Colonic mucosa (tissue), 4 donors: ENCODE measurements around the gene PCDHGA4. TPM values are rescaled to one million over a fixed set of nuclear protein-coding genes. Genes with fewer than 3 reads are reported as not detected.
A peak's percentile ranks its signal among the peaks of the same experiment; 100 is the strongest.
"Not testable (repeated sequence)": the region's sequence is repeated elsewhere in the genome, so short reads cannot be mapped to it uniquely, and the experiment has no call there.

Experiments used
- DNase-seq: peaks from one replicate; pipeline ENCODE4 v3.0.0-alpha.2; 2020
- H3K27ac ChIP-seq: fragments of 200-600 bp; one replicate; pipeline ENCODE4 v1.8.0; 2021
- H3K27me3 ChIP-seq: fragments of 200-600 bp; one replicate; pipeline ENCODE4 v1.8.0; 2021
- H3K36me3 ChIP-seq: fragments of 200-600 bp; one replicate; pipeline ENCODE4 v1.8.0; 2021
- H3K4me1 ChIP-seq: fragments of 200-600 bp; one replicate; pipeline ENCODE4 v1.8.0; 2021; ENCODE audit warnings: mild to moderate bottlenecking
- H3K4me3 ChIP-seq: fragments of 200-600 bp; one replicate; pipeline ENCODE4 v1.8.0; 2021
- H3K9ac ChIP-seq, 2 donors: one replicate each; pipeline ENCODE4 v1.7.0; 2013; ENCODE audit warnings: control low read depth in 2 of 2, low read depth in 2 of 2, low read length in 2 of 2
- H3K9me3 ChIP-seq: fragments of 200-600 bp; one replicate; pipeline ENCODE4 v1.8.0; 2021
- intact Hi-C: fragments of 100-400 bp; cut with DNase I; formaldehyde crosslinking; loops from one replicate; pipeline ENCODE4 v1.14.1; 2022
- total RNA-seq, 2 donors: library from RNA; stranded (reverse); fragmentation: NEBNext Ultra II Directional in 1 of 2; extraction: Animal tissue kit (Norgen Biotek cat#: 25700) in 1 of 2; gene quantifications; one replicate each; pipeline ENCODE4 v1.2.1, GENCODE V29; 2021
- TF ChIP-seq, protein P1 (sequence below): fragments of 200-600 bp; IDR thresholded peaks from one replicate; pipeline ENCODE4 v1.8.0; 2022; ENCODE audit warnings: antibody characterized with exemption, mild to moderate bottlenecking
- donor health status: healthy.
- donor health status: DM: no; HTN: no; CAD: no.
- donor health status: DM: no; HTN: no; CAD: no.

Gene PCDHGA4
- total RNA-seq, 2 donors from 2014 or later = 0.20 to 1.4 TPM

GRCh38 chr5:141393267-141393666 lies 38.4 kb downstream of the PCDHGA4 start:
- no peak overlapping the region for H3K4me3 ChIP-seq
- TF ChIP-seq, protein P1, sequence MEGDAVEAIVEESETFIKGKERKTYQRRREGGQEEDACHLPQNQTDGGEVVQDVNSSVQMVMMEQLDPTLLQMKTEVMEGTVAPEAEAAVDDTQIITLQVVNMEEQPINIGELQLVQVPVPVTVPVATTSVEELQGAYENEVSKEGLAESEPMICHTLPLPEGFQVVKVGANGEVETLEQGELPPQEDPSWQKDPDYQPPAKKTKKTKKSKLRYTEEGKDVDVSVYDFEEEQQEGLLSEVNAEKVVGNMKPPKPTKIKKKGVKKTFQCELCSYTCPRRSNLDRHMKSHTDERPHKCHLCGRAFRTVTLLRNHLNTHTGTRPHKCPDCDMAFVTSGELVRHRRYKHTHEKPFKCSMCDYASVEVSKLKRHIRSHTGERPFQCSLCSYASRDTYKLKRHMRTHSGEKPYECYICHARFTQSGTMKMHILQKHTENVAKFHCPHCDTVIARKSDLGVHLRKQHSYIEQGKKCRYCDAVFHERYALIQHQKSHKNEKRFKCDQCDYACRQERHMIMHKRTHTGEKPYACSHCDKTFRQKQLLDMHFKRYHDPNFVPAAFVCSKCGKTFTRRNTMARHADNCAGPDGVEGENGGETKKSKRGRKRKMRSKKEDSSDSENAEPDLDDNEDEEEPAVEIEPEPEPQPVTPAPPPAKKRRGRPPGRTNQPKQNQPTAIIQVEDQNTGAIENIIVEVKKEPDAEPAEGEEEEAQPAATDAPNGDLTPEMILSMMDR = no peak
- H3K27me3 ChIP-seq = no peaks in the 10 kb centered on the region
- no peaks in the 10 kb centered on the region for H3K36me3 ChIP-seq
- H3K9ac ChIP-seq = no peak overlapping the region
- H3K4me1 ChIP-seq = no peaks in the 10 kb centered on the region
- intact Hi-C loops = no loop called here
- DNase-seq = no peak
- no peak overlapping the region for H3K27ac ChIP-seq
- no peaks in the 10 kb centered on the region for H3K9me3 ChIP-seq

- H3K9me3 ChIP-seq, H3K4me1 ChIP-seq, intact Hi-C loops, DNase-seq, H3K27ac ChIP-seq, H3K9ac ChIP-seq, H3K27me3 ChIP-seq, H3K4me3 ChIP-seq, H3K36me3 ChIP-seq: not testable (repeated sequence)
Observed at GRCh38 chr5:141394401-141395187, 39.8 kb downstream of the PCDHGA4 start.

DNA sequence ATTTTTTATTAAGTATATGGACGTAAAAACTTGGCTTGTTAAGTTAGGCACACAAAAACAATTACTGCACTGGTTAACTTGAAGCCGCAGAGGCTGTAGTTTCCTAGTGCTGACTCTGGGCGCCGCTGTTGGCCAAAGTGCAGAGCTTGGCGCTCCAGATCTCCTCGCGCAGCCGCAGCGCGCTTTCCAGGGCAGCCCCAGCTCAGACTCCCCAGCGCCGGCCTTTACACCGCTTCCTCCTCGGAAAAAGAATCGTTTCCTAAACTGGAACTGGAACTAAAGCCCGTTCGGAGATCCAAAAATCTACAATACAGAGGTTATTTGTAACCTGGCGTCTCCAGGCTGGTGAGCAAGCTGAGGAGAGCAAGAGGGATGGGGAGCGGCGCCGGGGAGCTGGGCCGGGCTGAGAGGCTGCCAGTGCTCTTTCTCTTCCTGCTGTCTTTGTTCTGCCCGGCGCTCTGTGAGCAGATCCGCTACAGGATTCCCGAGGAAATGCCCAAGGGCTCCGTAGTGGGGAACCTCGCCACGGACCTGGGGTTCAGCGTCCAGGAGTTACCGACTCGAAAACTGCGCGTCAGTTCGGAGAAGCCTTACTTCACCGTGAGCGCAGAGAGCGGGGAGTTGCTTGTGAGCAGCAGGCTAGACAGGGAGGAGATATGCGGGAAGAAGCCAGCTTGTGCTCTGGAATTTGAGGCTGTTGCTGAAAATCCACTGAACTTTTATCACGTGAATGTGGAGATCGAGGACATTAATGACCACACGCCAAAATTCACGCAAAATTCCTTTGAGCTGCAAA lies 43.1 kb downstream of the PCDHGA4 start, which contains the start of gene PCDHGB5:
Gene PCDHGB5 (plus strand): TSS at position 192 of the 796 bp plus-strand sequence. CDS start 181 bp downstream, at position 373.
- H3K27ac ChIP-seq, H3K9me3 ChIP-seq, intact Hi-C loops, H3K4me1 ChIP-seq, H3K9ac ChIP-seq, H3K27me3 ChIP-seq, H3K36me3 ChIP-seq, H3K4me3 ChIP-seq: not testable (repeated sequence)
- DNase-seq = peak; percentile 40
- TF ChIP-seq, protein P1 = peak; percentile 52

DNA sequence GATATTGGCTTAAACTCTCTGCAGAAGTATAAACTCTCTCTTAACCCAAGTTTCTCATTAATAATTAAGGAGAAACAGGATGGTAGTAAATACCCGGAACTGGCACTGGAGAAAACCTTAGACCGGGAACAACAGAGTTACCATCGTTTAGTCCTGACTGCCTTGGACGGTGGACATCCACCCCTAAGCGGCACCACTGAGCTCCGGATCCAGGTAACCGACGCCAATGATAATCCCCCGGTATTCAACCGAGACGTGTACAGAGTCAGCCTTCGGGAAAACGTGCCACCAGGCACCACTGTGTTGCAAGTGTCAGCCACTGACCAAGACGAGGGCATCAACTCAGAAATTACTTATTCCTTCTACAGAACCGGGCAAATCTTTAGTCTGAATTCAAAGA lies 43.8 kb downstream of the PCDHGA4 start:
- TF ChIP-seq, protein P1 = no peak
- Histone ChIP-seq H3K36me3 (no peaks in the 10 kb centered on the region), H3K4me1 (no peaks in the 10 kb centered on the region), H3K27ac (no peak overlapping the region), H3K9me3 (no peaks in the 10 kb centered on the region), H3K27me3 (no peaks in the 10 kb centered on the region), H3K9ac (no peak overlapping the region), H3K4me3 (no peak overlapping the region)
- DNase-seq = no peak
- intact Hi-C loops = no loop called here

- no peak overlapping the region for H3K9ac ChIP-seq
- H3K9me3 ChIP-seq = no peaks in the 10 kb centered on the region
- TF ChIP-seq, protein P1 = no peak
- no peaks in the 10 kb centered on the region for H3K4me1 ChIP-seq
- intact Hi-C loops = no loop called here
- H3K27me3 ChIP-seq = no peaks in the 10 kb centered on the region
- H3K36me3 ChIP-seq = no peaks in the 10 kb centered on the region
- no peak overlapping the region for H3K27ac ChIP-seq
- DNase-seq = no peak
- no peak overlapping the region for H3K4me3 ChIP-seq
Observed at GRCh38 chr5:141399555-141400258, 44.9 kb downstream of the PCDHGA4 start.
